Right cardiac atrium (tissue), 5 donors: ENCODE measurements around the gene GGA1. TPM values are rescaled to one million over a fixed set of nuclear protein-coding genes. Genes with fewer than 3 reads are reported as not detected.

Source experiments
- ATAC-seq, 2 donors: fragments of 200-7000 bp; cut with Tn5 transposase; one replicate each; pipeline versions ENCODE4 v1.8.0 to v1.9.1; 2020; ENCODE audit warnings: moderate library complexity in 2 of 2, mild to moderate bottlenecking in 1 of 2
- DNase-seq, 3 donors: peaks; one replicate each; pipeline ENCODE4 v3.0.0-alpha.2; 2020
- H3K27ac ChIP-seq: one replicate; pipeline ENCODE4 v1.5.1; 2013; ENCODE audit warnings: mild to moderate bottlenecking, low read length, control low read depth, moderate library complexity
- H3K27me3 ChIP-seq: one replicate; pipeline ENCODE4 v1.6.1; 2013; ENCODE audit not compliant: control insufficient read depth, insufficient read depth
- H3K4me1 ChIP-seq: one replicate; pipeline ENCODE4 v1.6.1; 2013; ENCODE audit warnings: low read length; ENCODE audit not compliant: control insufficient read depth, insufficient read depth
- H3K4me3 ChIP-seq: one replicate; pipeline ENCODE4 v1.5.1; 2013; ENCODE audit warnings: low read length, control low read depth
- H3K9me3 ChIP-seq: one replicate; pipeline ENCODE4 v1.6.1; 2013; ENCODE audit warnings: low read length; ENCODE audit not compliant: control insufficient read depth
- WGBS: extraction: QIAGEN DNeasy Blood & Tissue Kit; methylation state at CpG from one replicate; pipeline ENCODE4 v1.1.7; 2013; 5-methylcytosine and 5-hydroxymethylcytosine counted together
- intact Hi-C, 4 donors: fragments of 100-400 bp; cut with DNase I; formaldehyde crosslinking; loops; one replicate each; pipeline versions ENCODE4 v1.11.0 to v1.14.0; 2022 to 2023
- polyA plus RNA-seq: library from polyadenylated mRNA; stranded (reverse); fragments of 200-250 nt; gene quantifications from one replicate; pipeline ENCODE4 v1.2.3, GENCODE V29; 2013
- total RNA-seq, 4 donors: library from RNA; stranded (reverse); fragmentation: NEBNext Ultra II Directional; extraction: Animal tissue kit (Norgen Biotek cat#: 25700); gene quantifications; one replicate each; pipeline ENCODE4 v1.2.1, GENCODE V29; 2021
- donor health status: healthy with polysubstance abuse.
- donor health status: DM: no; HTN: yes; CAD: no.
- donor health status: DM: no; HTN: no; CAD: no.
- donor health status: DM: no; HTN: yes; CAD: no; lungs with severe emphysema.
- donor health status: DM: yes; HTN: yes; CAD: no.

GGA1 gene
- total and polyA plus RNA-seq, 5 donors, result 23.3 to 29.0 (median 26.3) TPM

DNA sequence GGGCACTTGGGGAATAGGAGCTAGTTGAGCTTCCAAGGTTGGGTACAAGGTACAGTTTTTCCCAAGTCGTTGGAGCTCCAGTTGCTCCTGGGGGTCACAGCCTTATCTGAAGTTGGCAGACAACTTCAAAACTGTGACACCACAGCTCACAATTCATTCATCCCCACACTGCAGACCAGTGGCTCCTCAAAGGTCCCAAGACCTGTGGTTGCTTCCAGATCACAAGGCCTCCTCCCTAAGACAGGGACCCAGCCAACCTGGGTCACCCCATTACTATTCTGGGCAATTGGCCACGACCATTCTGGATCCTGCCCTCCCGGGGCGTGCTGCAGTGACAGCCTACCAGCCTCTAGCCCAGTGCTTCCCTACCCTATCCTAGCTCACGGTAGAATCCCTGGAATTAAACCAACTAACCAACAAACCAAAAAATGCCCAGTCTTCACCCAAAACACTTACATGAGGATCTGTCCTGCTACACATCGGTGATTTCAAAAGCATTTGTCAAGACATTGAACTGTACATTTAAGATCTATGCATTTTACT is 49.0 kb downstream of the GGA1 start:
- intact Hi-C loops, result no loop called here
- DNase-seq (no peak), ATAC-seq (no peak)
- 8% methylated on average over 6 of the region's 6 CpGs for WGBS
- peaks cover 14% of the 10 kb centered on the region for H3K4me1 ChIP-seq
- H3K27ac ChIP-seq, result peak overlapping the region; percentile 94
- H3K9me3 ChIP-seq, result no peaks in the 10 kb centered on the region
- no peaks in the 10 kb centered on the region for H3K27me3 ChIP-seq
- peak overlapping the region; percentile 50 for H3K4me3 ChIP-seq

DNA sequence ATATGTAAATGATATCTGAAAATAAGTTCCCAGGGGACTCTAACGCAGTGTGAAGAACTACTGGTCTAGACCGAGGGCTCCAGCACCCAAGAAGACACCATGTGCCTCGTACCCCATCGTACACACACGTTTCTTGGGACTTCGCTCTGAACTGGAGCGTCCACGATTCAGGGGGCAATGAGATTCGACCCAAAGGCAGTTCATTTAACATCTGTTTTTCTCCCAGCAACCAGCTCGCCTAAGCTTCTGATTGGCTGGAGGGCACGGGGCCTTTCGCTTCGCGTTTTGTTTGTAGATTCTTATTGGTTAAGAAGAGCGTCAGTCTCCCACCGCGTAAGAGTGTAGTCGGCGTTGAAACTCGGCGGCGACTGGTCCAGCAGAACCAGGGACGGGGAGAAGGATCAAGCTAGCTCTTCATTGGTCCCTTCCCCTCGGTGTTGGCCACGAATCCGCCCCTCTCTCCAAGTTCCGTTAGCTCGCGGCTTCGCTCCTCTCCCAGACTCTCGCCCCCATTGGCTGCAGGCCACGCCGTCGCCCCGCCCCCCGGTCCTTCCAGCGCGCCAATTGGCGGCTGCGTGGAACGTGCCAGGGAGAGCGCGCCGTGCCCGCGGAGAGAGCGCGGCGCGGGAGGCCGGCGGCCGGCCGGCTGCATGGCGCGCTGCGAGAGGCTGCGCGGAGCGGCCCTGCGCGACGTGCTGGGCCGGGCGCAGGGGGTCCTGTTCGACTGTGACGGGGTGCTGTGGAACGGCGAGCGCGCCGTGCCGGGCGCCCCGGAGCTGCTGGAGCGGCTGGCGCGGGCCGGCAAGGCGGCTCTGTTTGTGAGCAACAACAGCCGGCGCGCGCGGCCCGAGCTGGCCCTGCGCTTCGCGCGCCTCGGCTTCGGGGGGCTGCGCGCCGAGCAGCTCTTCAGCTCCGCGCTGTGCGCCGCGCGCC is 49.8 kb downstream of the GGA1 start, which contains the start of gene PDXP:
PDXP (plus strand) TSS at position 591 of the 933 bp plus-strand sequence; CDS start at position 651, 60 bp downstream.
- intact Hi-C loops, result no loop called here
- Histone ChIP-seq H3K9me3 (no peaks in the 10 kb centered on the region), H3K4me1 (peaks cover 14% of the 10 kb centered on the region), H3K27me3 (no peaks in the 10 kb centered on the region), H3K27ac (peak within 1 kb of the TSS; percentile 94), H3K4me3 (peak within 1 kb of the TSS; percentile 66)
- peak; percentile 97 to 98 for ATAC-seq
- DNase-seq, result peak; percentile 99 to 100 (median 100)
- under 1% methylated on average over 101 of the region's 101 CpGs for WGBS

DNA sequence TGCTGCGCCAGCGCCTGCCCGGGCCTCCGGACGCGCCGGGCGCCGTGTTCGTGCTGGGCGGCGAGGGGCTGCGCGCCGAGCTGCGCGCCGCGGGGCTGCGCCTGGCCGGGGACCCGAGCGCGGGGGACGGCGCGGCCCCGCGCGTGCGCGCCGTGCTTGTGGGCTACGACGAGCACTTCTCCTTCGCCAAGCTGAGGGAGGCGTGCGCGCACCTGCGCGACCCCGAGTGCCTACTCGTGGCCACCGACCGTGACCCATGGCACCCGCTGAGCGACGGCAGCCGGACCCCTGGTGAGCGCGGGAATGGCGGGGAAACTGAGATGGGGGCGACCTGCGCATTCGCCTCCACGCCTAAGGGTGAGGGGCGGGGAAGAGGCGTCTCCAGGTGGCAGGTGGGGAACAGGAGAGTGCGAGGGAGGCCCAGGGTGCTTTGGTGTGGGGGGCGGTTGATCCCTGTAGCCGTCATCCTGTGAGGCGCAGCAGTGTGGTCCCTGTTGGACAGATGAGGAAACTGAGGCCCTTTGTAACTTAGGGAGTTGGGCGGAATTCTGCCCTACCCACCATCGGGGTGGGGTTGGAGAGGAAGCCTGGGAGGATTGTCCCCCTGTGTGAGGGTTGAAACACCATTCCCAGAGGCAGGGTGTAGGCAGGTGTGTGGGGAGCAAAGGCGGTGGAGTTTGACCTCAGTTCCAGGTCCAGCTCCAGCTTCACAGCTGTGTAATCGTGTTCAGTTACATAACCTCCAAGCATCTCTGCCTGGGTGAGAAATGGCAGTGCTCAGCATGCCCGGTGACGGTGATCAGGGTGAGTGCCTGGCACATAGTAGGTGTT is 50.6 kb downstream of the GGA1 start:
- WGBS, result 2% methylated on average over 68 of the region's 68 CpGs
- intact Hi-C loops, result no loop called here
- ATAC-seq, result no peak

DNA sequence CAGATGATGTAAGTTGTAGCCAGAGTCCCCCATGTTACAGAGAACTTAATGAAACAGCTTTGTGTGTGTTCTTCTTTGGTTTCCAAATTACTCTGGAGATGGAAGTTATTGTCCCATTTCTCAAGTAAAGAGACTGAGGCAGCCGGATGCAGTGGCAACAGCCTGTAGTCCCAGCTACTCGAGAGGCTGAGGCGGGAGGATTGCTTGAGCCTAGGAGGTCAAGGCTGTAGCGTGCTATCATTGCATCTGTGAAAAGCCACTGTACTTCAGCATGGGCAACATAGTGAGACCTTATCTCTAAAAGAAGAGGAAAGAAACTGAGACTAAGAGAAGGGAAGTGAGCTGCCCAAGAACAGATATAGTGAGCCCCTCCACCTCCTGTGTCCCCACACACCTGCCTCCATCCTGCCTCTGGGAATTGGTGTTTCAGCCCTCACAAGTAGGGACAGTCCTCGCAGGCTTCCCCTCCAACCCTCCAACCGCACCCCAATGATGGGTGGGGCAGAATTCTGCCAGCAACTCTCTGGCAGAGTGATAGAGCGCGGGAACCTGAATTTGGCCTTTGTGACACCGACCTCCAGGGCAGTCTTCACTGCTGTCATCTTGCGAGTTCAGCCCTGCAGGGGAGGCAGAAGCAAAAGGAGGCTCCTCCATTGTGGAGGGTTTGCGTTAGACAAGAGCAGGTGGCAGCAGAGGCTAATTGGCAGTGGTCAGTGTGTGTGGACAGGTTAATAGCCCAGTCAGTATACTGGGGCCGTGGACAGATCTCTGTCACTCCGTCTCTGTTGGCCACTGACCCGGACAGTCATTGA is 51.5 kb downstream of the GGA1 start:
- Histone ChIP-seq H3K4me1 (peaks cover 14% of the 10 kb centered on the region), H3K27me3 (no peaks in the 10 kb centered on the region), H3K9me3 (no peaks in the 10 kb centered on the region), H3K4me3 (no peak overlapping the region), H3K27ac (no peak overlapping the region)
- no peak for DNase-seq
- intact Hi-C loops, result no loop called here
- no peak for ATAC-seq
- 78% methylated on average over 14 of the region's 14 CpGs for WGBS

More for the DNA sequence above, 50.6 kb downstream of the GGA1 start:
- Histone ChIP-seq H3K9me3 (no peaks in the 10 kb centered on the region), H3K4me3 (peak overlapping the region; percentile 66), H3K27me3 (no peaks in the 10 kb centered on the region), H3K4me1 (peaks cover 14% of the 10 kb centered on the region), H3K27ac (no peak overlapping the region)
- no peak for DNase-seq

DNA sequence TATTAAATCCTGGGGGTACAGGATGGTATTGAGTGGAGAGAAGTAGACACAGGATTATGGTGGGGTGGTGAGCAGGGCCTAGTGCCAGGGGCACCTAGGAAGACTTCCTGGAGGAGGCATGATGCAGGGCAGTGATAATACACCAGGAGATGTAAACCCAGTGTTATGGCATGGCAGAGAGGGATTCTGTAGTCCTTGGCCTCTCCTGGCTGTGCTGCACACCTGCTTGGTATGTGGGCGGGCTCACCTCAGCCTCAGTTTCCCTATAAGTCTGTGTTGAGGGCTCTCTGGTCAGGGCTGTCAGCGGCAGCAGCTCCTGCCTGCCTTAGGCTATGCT is 52.0 kb downstream of the GGA1 start:
- ATAC-seq (no peak), DNase-seq (no peak)
- H3K4me3 ChIP-seq, result no peak overlapping the region
- WGBS, result 64% methylated on average over 2 of the region's 2 CpGs
- no peaks in the 10 kb centered on the region for H3K9me3 ChIP-seq
- intact Hi-C loops, result no loop called here
- H3K27ac ChIP-seq, result peak overlapping the region; percentile 94
- H3K27me3 ChIP-seq, result no peaks in the 10 kb centered on the region
- H3K4me1 ChIP-seq, result peaks cover 14% of the 10 kb centered on the region

DNA sequence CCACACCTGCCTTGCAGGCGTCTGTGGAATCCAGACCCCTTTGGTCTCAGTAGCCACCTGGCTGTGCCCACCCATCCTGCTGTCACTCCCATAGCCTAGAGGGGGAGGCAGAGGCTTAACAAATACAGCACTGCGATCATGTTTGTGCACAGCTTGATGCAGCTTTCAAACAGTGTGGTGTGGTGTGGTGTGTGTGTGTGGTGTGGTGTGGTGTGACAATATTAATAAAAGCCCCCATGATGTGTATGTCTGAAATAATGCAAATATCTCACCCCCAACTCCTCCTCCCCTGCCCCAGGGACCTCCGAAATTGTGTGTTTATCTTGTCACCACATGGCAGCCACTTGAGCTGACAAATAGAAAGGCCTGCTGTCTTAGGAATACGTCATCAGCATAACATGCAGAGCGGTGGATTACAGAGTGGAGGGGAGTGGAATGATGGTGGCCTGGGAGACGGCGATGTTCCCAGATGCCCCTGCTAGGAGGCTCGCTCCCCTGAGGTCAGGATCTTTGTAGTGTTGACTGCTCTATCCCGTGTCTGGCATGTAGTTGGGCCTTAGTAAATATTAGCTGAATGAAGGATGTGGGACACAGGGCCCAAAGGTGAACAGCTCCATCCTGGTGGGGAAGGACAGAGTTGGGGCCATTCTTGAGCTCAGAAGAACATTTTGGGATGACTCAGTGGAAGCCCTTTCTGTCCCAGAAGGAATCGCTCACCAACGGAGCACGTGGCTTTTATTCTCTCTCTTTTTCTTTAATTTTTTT is 52.7 kb downstream of the GGA1 start:
- no peak overlapping the region for H3K4me3 ChIP-seq
- H3K27me3 ChIP-seq, result no peaks in the 10 kb centered on the region
- no peaks in the 10 kb centered on the region for H3K9me3 ChIP-seq
- H3K27ac ChIP-seq, result peak overlapping the region; percentile 94
- intact Hi-C loops, result no loop called here
- peak in 1 of 2 donors; percentile 32 for ATAC-seq
- peaks cover 14% of the 10 kb centered on the region for H3K4me1 ChIP-seq
- 32% methylated on average over 12 of the region's 12 CpGs for WGBS
- DNase-seq, result no peak

DNA sequence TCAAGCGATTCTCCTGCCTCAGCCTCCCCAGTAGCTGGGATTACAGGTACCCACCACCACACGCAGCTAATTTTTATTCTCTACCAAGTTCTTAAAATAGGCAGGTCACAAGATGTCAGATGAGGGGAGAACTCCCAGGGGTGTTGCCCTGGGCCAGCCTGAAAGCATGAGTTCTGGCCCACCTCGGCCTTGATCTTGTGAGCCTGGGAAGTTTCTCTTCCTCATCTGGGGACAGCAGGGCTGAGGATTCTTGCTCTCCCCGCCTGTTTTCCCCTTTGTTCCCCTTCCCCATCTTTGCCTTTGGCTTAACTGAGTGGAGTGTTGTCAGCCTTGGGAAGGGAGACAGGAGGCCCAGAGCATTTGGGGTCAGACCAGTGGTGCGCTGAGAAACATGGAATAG is 53.4 kb downstream of the GGA1 start:
- 77% methylated on average over 5 of the region's 5 CpGs for WGBS
- peak overlapping the region; percentile 57 for H3K27ac ChIP-seq
- no peaks in the 10 kb centered on the region for H3K9me3 ChIP-seq
- no peaks in the 10 kb centered on the region for H3K27me3 ChIP-seq
- H3K4me3 ChIP-seq, result no peak overlapping the region
- H3K4me1 ChIP-seq, result peaks cover 14% of the 10 kb centered on the region
- ATAC-seq, result no peak
- no peak for DNase-seq
- intact Hi-C loops, result no loop called here

DNA sequence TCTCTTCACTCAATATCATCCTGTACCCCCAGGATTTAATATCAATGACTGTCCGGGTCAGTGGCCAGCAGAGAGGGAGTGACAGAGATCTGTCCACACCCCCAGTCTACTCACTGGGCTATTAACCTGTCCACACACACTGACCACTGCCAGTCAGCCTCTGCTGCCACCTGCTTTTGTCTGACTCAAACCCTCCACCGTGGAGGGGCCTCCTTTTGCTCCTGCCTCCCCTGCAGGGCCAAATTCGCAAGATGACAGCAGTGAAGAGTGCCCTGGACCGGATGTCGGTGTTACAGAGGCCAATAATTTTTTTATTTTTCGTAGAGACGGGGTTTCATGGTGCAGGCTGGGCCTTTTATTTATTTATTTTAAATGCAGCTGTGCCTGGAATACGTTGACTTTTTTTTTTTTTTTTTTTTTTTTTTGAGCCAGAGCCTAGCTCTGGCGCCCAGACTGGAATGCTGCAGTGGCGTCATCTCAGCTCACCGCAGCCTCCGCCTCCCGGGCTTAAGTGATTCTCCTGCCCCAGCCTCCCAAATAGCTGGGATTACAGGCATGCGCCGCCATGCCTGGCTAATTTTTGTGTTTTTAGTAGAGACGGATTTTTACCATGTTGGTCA is 55.0 kb downstream of the GGA1 start:
- Histone ChIP-seq H3K9me3 (no peaks in the 10 kb centered on the region), H3K4me1 (peaks cover 14% of the 10 kb centered on the region), H3K4me3 (no peak overlapping the region), H3K27ac (no peak overlapping the region), H3K27me3 (no peaks in the 10 kb centered on the region)
- ATAC-seq (no peak), DNase-seq (peak in 1 of 3 donors; percentile 47)
- WGBS, result 69% methylated on average over 16 of the region's 16 CpGs
- intact Hi-C loops, result no loop called here

DNA sequence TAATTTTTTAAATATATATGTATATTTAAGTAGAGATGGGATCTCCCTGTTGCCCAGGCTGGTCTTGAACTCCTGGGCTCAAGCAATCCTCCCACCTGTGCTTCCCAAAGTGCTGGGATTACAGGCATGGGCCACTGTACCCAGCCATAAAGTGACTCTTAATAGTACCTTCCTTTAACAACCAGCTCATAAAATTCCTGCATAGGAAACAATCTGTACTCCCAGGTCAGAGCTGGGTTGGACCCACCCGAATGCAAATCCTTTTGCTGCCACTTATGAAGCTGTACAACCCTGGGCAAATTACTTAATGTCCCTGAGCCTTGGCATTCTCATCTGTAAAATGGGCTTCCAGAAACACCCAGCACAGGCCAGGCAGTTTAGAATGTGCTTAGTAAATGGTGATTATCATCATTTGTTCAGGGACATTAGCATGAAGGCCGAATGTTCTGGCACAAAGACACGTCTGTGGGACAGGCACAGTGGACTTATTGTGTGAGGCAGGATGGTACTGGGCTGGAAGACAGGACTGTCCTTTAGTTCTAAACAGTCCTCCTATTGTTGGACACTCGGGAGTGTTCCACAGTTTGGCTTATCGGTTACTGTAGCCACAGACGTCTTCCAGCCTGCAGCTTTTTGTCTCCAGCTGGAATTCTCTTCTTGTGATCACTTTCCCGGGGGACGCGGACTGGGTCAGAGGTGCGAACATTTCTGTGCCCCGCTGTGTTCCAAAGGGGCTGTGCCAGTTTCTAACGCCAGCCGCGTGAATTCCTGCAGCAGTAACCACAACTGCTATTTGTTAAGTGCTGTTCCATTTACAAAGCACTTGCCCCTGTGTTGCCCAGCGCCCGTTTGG is 55.8 kb downstream of the GGA1 start:
- peak; percentile 45 to 64 for ATAC-seq

More for the DNA sequence above, 55.8 kb downstream of the GGA1 start:
- intact Hi-C loops, result no loop called here
- no peaks in the 10 kb centered on the region for H3K9me3 ChIP-seq
- peak in 1 of 3 donors; percentile 75 for DNase-seq
- no peaks in the 10 kb centered on the region for H3K27me3 ChIP-seq
- H3K4me3 ChIP-seq, result no peak overlapping the region
- H3K27ac ChIP-seq, result peak overlapping the region; percentile 12
- 39% methylated on average over 16 of the region's 16 CpGs for WGBS
- H3K4me1 ChIP-seq, result peaks cover 13% of the 10 kb centered on the region
